HepG2 (cell line): ENCODE measurements around the gene PSD. TPM values are rescaled to one million over a fixed set of nuclear protein-coding genes. Genes with fewer than 3 reads are reported as not detected.

Experiments used
- ELF4 ChIP-seq: sonication (generic); formaldehyde crosslinking; IDR thresholded peaks from 2 replicates; pipeline ENCODE4 v1.5.0; 2020; ENCODE audit warnings: missing genetic modification reagents, mild to moderate bottlenecking, moderate library complexity, borderline replicate concordance
- HNF1B ChIP-seq: sonication (generic); formaldehyde crosslinking; IDR thresholded peaks from 2 replicates; pipeline ENCODE4 v1.5.1; 2020; ENCODE audit warnings: mild to moderate bottlenecking, moderate library complexity, missing genetic modification reagents
- KMT2A ChIP-seq: sonication (generic); formaldehyde crosslinking; IDR thresholded peaks from 2 replicates; pipeline ENCODE4 v1.4.0; 2020; ENCODE audit warnings: missing genetic modification reagents
- MBD4 ChIP-seq: IDR thresholded peaks from 2 replicates; pipeline ENCODE4 v1.6.1; 2012; ENCODE audit warnings: low read length, inconsistent platforms, borderline replicate concordance
- MED8 ChIP-seq: sonication (generic); formaldehyde crosslinking; IDR thresholded peaks from 2 replicates; pipeline ENCODE4 v1.8.1; 2023; ENCODE audit warnings: mild to moderate bottlenecking, missing genetic modification reagents; ENCODE audit not compliant: insufficient replicate concordance
- MIXL1 ChIP-seq: IDR thresholded peaks from 2 replicates; pipeline ENCODE4 v1.6.1; 2016
- NR2F2 ChIP-seq: IDR thresholded peaks from 2 replicates; pipeline ENCODE4 v1.6.1; 2012; ENCODE audit warnings: low read depth, inconsistent platforms, borderline replicate concordance
- POLR2A ChIP-seq, 2 experiments: IDR thresholded peaks; 2 replicates each; pipeline ENCODE4 v1.6.1; 2011; ENCODE audit warnings: low read depth in 2 of 2, low read length in 2 of 2, mild to moderate bottlenecking in 1 of 2, moderate library complexity in 1 of 2; ENCODE audit not compliant: insufficient read depth in 1 of 2
- RELA ChIP-seq: sonication (generic); formaldehyde crosslinking; IDR thresholded peaks from 2 replicates; pipeline ENCODE4 v1.4.0; 2020; ENCODE audit warnings: missing genetic modification reagents
- SP2 ChIP-seq: sonication (generic); formaldehyde crosslinking; IDR thresholded peaks from 2 replicates; pipeline ENCODE4 v1.5.1; 2020; ENCODE audit warnings: mild to moderate bottlenecking, missing genetic modification reagents
- STAT5B ChIP-seq: sonication (generic); formaldehyde crosslinking; IDR thresholded peaks from 2 replicates; pipeline ENCODE4 v1.4.0; 2020; ENCODE audit warnings: missing genetic modification reagents
- ZFP36L1 ChIP-seq: sonication (generic); formaldehyde crosslinking; IDR thresholded peaks from 2 replicates; pipeline ENCODE4 v1.8.0; 2022; ENCODE audit warnings: mild to moderate bottlenecking, missing genetic modification reagents, moderate library complexity
- ZFYVE20 ChIP-seq: sonication (generic); formaldehyde crosslinking; IDR thresholded peaks from 2 replicates; pipeline ENCODE4 v1.8.0; 2023; ENCODE audit warnings: low read depth, mild to moderate bottlenecking, moderate library complexity, missing genetic modification reagents, borderline replicate concordance
- ZNF232 ChIP-seq: sonication (generic); formaldehyde crosslinking; IDR thresholded peaks from 2 replicates; pipeline ENCODE4 v1.4.0; 2020; ENCODE audit warnings: missing genetic modification reagents, borderline replicate concordance
- ZNF337 ChIP-seq: sonication (generic); formaldehyde crosslinking; IDR thresholded peaks from 2 replicates; pipeline ENCODE4 v1.5.1; 2020; ENCODE audit warnings: missing genetic modification reagents, low read depth, mild to moderate bottlenecking, borderline replicate concordance
- ZNF674 ChIP-seq: sonication (generic); formaldehyde crosslinking; IDR thresholded peaks from 2 replicates; pipeline ENCODE4 v1.5.0; 2020; ENCODE audit warnings: low read depth, mild to moderate bottlenecking, missing genetic modification reagents
- polyA plus RNA-seq, 8 experiments: library from polyadenylated mRNA; depleted of rRNA in 3 of 8; stranded (reverse) in 7 of 8; unstranded in 1 of 8; fragments of >200 nt; fragmentation: Illumina TruSeq in 4 of 8; extraction: Trizol in 4 of 8; gene quantifications; 2 replicates each; pipeline versions ENCODE4 v1.2.1 to v1.2.3, GENCODE V29; 2011 to 2016; ENCODE audit warnings: low read depth in 4 of 8, missing spikeins in 1 of 8, mixed read lengths in 1 of 8; ENCODE audit not compliant: insufficient read depth in 1 of 8
- total RNA-seq, 5 experiments: library from RNA; depleted of rRNA; stranded (reverse); fragments of >200 nt; fragmentation: Illumina TruSeq; extraction: Trizol; gene quantifications; 2 replicates each; pipeline ENCODE4 v1.2.3, GENCODE V29; 2016; ENCODE audit warnings: low read depth in 1 of 5
- TF ChIP-seq, protein P1 (sequence below): sonication (generic); formaldehyde crosslinking; IDR thresholded peaks from 2 replicates; pipeline ENCODE4 v1.4.0; 2020; ENCODE audit warnings: missing genetic modification reagents
- TF ChIP-seq, protein P2 (sequence below), 2 experiments: fragments of 450-650 bp in 1 of 2; sonication (generic) in 1 of 2; formaldehyde crosslinking in 1 of 2; IDR thresholded peaks; 2 replicates each; pipeline versions ENCODE4 v1.6.1 to v1.8.0; 2016 to 2022; ENCODE audit warnings: antibody characterized with exemption in 1 of 2, mild to moderate bottlenecking in 1 of 2, missing genetic modification reagents in 1 of 2

PSD gene
- total and polyA plus RNA-seq, 2 of the 13 experiments (the other 11 are each of a cell fraction or from before 2014, with no cell fraction given) = 0.35 to 0.58 TPM

DNA sequence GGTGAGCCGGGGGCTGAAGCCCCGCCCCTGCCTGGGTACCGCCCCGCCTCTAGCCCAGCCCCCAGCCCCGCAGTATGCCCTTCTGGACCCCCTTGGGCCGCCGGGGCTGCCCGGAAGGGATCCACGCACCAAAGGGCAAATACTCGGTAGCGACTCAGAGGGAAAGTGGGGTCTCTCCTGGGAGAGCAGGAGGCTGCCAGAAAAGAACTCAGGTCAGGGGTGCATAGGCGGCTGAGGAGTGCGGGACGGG is 2.8 kb upstream of the PSD start (continued):
- TF ChIP-seq SP2 (CRISPR knock-in tag) (peak; percentile 42; the same call in 1 of the 2 replicates), STAT5B (CRISPR knock-in tag) (no peak), MBD4 (no peak), MED8 (CRISPR knock-in tag) (no peak), RELA (no peak), ZNF232 (peak; percentile 1; the same call in 1 of the 2 replicates), ZNF674 (CRISPR knock-in tag) (no peak), MIXL1 (CRISPR knock-in tag) (no peak), HNF1B (0 out of 2 replicates have a peak, but pooled peaks have one; percentile 10), ELF4 (no peak), ZFYVE20 (CRISPR knock-in tag) (no peak), POLR2A (IDR thresholded peaks at IDR 0.05; ENCODE audit: insufficient read depth in 1 of 2, low read depth in 2 of 2, low read length in 2 of 2) (no peak), NR2F2 (no peak), KMT2A (CRISPR knock-in tag) (no peak), ZFP36L1 (CRISPR knock-in tag) (0 out of 2 replicates have a peak, but pooled peaks have one; percentile 16), ZNF337 (peak; percentile 11; the same call in 1 of the 2 replicates)
- TF ChIP-seq, protein P1, sequence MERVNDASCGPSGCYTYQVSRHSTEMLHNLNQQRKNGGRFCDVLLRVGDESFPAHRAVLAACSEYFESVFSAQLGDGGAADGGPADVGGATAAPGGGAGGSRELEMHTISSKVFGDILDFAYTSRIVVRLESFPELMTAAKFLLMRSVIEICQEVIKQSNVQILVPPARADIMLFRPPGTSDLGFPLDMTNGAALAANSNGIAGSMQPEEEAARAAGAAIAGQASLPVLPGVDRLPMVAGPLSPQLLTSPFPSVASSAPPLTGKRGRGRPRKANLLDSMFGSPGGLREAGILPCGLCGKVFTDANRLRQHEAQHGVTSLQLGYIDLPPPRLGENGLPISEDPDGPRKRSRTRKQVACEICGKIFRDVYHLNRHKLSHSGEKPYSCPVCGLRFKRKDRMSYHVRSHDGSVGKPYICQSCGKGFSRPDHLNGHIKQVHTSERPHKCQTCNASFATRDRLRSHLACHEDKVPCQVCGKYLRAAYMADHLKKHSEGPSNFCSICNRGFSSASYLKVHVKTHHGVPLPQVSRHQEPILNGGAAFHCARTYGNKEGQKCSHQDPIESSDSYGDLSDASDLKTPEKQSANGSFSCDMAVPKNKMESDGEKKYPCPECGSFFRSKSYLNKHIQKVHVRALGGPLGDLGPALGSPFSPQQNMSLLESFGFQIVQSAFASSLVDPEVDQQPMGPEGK (CRISPR knock-in tag) = no peak
- TF ChIP-seq, protein P2, sequence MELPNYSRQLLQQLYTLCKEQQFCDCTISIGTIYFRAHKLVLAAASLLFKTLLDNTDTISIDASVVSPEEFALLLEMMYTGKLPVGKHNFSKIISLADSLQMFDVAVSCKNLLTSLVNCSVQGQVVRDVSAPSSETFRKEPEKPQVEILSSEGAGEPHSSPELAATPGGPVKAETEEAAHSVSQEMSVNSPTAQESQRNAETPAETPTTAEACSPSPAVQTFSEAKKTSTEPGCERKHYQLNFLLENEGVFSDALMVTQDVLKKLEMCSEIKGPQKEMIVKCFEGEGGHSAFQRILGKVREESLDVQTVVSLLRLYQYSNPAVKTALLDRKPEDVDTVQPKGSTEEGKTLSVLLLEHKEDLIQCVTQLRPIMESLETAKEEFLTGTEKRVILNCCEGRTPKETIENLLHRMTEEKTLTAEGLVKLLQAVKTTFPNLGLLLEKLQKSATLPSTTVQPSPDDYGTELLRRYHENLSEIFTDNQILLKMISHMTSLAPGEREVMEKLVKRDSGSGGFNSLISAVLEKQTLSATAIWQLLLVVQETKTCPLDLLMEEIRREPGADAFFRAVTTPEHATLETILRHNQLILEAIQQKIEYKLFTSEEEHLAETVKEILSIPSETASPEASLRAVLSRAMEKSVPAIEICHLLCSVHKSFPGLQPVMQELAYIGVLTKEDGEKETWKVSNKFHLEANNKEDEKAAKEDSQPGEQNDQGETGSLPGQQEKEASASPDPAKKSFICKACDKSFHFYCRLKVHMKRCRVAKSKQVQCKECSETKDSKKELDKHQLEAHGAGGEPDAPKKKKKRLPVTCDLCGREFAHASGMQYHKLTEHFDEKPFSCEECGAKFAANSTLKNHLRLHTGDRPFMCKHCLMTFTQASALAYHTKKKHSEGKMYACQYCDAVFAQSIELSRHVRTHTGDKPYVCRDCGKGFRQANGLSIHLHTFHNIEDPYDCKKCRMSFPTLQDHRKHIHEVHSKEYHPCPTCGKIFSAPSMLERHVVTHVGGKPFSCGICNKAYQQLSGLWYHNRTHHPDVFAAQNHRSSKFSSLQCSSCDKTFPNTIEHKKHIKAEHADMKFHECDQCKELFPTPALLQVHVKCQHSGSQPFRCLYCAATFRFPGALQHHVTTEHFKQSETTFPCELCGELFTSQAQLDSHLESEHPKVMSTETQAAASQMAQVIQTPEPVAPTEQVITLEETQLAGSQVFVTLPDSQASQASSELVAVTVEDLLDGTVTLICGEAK (IDR thresholded peaks at IDR 0.05) = no peak
- TF ChIP-seq, protein P2 (CRISPR knock-in tag; IDR thresholded peaks at IDR 0.05) = 0 out of 2 replicates have a peak, but pooled peaks have one; percentile 1
